Measurements from ENCODE around the gene PRKCA.
"Not testable (repeated sequence)": the region's sequence is repeated elsewhere in the genome, so short reads cannot be mapped to it uniquely, and the experiment has no call there.

The PRKCA gene

DNA sequence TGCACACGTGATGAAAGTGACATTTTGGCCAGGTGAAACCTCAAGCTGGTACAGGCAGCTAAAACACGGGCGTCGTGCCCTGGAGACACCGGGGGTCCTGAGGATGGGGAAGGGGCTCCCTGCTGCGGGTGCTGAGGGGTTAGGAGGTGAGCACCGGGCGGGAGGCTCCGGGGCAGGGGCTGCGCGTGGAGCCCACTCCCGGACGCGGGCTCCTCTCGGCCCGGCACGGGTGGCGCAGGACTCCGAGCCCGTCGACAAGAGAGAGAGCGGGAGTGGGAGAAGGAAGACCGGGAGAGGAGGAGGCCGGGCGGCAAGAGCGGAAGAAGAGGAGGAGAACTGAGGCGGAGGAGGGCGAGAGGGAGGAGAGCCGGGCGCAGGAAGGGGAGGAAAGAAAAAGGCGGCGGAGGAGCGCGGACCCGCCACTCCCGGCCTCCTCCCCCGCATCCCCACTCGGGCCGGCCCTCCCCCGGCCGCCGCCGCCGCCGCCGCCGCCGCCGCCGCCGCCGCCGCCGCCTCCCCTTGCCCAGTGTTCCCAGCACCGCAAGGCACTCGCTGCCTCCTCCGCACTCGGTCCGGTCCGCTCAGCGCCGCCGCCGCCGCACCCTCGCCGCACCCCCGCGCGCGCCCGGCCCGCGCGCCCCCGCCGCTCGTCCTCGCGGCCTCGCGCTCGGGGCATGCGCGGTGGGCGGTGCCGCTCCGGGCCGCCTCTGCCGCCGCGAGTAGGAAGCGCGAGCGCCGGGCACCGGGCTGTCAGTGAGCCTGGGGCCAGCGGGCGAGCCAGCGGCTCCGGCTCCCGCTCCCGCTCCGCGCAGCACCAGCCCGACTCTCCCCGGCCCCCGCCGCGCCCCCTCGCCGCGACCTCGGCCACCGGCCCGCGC, at the start of gene PRKCA:
PRKCA (plus strand) TSS at position 750 of the 878 bp plus-strand sequence.
- H3K36me3 ChIP-seq (replicated peaks) = no peaks in the 10 kb centered on the region
- peak; percentile 47 to 73 for DNase-seq (ENCODE audit: low spot score in 2 of 2)
- no peaks in the 10 kb centered on the region; the same call in none of the 2 replicates for H3K27me3 ChIP-seq (ENCODE audit: low read depth)
- H3K4me3 ChIP-seq = peak within 1 kb of the TSS; percentile 56
- H3K4me1 ChIP-seq = peaks cover 24% of the 10 kb centered on the region
- H3K9me3 ChIP-seq = no peaks in the 10 kb centered on the region
- in situ Hi-C loops (cut with MboI; ENCODE audit: low sequenced_read_pairs) = no loop called here

DNA sequence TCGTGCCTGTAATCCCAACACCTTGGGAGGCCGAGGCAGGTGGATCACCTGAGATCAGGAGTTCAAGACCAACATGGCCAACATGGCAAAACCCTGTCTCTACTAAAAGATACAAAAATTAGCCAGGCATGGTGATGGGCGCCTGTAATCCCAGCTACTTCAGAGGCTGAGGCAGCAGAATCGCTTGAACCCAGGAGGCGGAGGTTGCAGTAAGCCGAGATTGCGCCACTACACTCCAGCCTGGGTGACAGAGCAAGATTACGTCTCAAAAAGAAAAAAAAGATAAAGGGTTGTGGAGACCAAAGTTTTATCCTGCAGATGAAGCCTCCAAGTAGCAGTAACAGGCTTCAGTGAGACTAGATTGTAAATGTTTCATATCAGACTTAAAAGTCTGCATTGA, 49.0 kb upstream of the PRKCA start:
- H3K27me3 ChIP-seq (ENCODE audit: low read depth); DNase-seq (ENCODE audit: low spot score in 2 of 2); H3K9me3 ChIP-seq; H3K36me3 ChIP-seq (replicated peaks); H3K4me1 ChIP-seq; H3K4me3 ChIP-seq: not testable (repeated sequence)
- in situ Hi-C loops (cut with MboI; ENCODE audit: low sequenced_read_pairs) = loop anchor here (10.0 kb wide), 1 partner anchor 421 kb away; no protein-coding TSS in a partner anchor

DNA sequence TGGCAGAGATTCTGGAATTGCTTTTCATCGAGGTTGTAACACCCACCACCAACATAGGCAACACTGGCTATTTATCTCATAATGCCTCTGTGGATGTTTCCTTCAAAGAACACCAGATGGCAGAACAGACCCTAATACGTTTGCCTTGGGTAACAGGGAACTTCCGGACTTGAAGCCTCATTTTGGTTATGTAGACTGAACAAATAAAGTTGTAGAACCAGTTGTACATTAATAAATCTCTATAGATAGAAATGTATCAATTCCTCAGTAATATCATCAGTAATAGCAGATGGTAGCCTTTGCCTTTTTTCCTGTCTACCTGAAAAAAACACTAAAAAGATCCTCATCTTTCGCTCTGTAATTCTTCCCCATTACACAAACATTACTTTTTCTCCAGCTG, 47.3 kb upstream of the PRKCA start:
- H3K27me3 ChIP-seq (ENCODE audit: low read depth) = no peaks in the 10 kb centered on the region
- in situ Hi-C loops (cut with MboI; ENCODE audit: low sequenced_read_pairs) = loop anchor here (10.0 kb wide), 1 partner anchor 420 kb away; no protein-coding TSS in a partner anchor
- no peak overlapping the region for H3K4me3 ChIP-seq
- peak; percentile 31 to 59 for DNase-seq (ENCODE audit: low spot score in 2 of 2)
- H3K36me3 ChIP-seq (replicated peaks) = no peaks in the 10 kb centered on the region
- no peaks in the 10 kb centered on the region for H3K9me3 ChIP-seq
- H3K4me1 ChIP-seq = no peaks in the 10 kb centered on the region

DNA sequence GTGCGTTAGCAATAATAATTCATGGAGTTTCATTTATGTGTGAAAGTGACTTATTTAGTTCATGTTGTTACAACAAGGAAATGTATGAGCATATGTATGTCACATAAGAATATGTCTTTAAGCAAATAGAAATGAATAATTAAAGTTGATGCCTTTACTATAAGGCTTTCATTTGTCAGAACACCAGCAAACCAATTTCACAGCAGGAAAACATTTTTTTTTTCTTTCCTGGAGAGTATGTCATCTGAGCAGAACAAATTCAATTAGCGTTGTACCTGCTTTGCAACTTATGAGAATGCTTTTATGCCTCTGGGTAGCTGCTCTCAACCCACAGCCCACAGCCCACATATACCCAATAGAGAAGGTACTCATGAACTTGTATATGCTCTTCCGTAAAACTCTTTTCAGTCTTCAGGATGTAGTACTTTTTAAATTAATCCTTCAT, 46.9 kb upstream of the PRKCA start:
- DNase-seq (ENCODE audit: low spot score in 2 of 2) = no peak
- Histone ChIP-seq H3K4me3 (no peak overlapping the region), H3K27me3 (ENCODE audit: low read depth) (no peaks in the 10 kb centered on the region), H3K36me3 (replicated peaks) (no peaks in the 10 kb centered on the region), H3K4me1 (no peaks in the 10 kb centered on the region), H3K9me3 (no peaks in the 10 kb centered on the region)
- in situ Hi-C loops (cut with MboI; ENCODE audit: low sequenced_read_pairs) = loop anchor here (10.0 kb wide), 1 partner anchor 419 kb away; no protein-coding TSS in a partner anchor

DNA sequence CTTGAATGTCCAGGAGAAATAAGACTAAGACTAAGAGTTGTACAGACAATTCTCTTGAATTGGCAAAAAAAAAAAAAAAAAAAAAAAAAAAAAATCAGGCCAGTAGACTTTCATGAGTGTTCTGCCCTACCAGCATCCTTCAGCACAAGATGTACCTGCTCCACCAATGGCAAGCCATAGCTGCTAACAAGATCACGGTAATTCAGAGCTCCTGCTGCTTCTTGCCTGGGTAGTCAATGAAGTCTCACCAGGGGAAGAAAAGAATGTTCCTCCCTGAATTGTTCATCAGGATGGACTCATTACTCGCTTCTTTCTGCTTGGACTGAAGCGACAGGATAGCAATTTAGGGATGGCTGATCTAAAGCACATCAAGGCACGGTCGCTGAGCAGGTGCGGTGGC, 42.1 kb upstream of the PRKCA start:
- Histone ChIP-seq H3K4me1 (no peaks in the 10 kb centered on the region), H3K9me3 (no peaks in the 10 kb centered on the region), H3K27me3 (ENCODE audit: low read depth) (no peaks in the 10 kb centered on the region), H3K4me3 (no peak overlapping the region), H3K36me3 (replicated peaks) (no peaks in the 10 kb centered on the region)
- DNase-seq (ENCODE audit: low spot score in 2 of 2) = no peak
- in situ Hi-C loops (cut with MboI; ENCODE audit: low sequenced_read_pairs) = no loop called here

DNA sequence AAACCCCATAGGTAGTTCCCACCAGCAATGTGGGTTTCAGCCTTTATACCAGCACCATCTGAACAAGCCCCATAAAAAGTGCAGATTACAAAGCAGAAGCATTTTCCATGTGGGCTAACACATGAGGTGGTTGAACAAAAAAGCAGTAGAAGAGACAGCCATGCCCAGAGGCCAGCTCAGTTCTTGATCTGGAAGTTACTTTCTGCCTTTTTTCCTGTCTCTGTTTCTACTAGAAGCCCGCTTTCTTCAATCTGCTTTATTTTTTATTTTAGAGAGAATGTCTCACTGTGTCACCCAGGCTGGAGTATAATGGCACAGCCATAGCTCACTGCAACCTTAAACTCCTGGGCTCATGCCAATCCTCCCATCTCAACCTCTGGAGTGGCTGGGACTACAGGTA, 41.7 kb upstream of the PRKCA start:
- H3K4me1 ChIP-seq = no peaks in the 10 kb centered on the region
- no peaks in the 10 kb centered on the region for H3K27me3 ChIP-seq (ENCODE audit: low read depth)
- no peak for DNase-seq (ENCODE audit: low spot score in 2 of 2)
- in situ Hi-C loops (cut with MboI; ENCODE audit: low sequenced_read_pairs) = no loop called here
- no peaks in the 10 kb centered on the region for H3K36me3 ChIP-seq (replicated peaks)
- no peak overlapping the region for H3K4me3 ChIP-seq
- no peaks in the 10 kb centered on the region for H3K9me3 ChIP-seq

DNA sequence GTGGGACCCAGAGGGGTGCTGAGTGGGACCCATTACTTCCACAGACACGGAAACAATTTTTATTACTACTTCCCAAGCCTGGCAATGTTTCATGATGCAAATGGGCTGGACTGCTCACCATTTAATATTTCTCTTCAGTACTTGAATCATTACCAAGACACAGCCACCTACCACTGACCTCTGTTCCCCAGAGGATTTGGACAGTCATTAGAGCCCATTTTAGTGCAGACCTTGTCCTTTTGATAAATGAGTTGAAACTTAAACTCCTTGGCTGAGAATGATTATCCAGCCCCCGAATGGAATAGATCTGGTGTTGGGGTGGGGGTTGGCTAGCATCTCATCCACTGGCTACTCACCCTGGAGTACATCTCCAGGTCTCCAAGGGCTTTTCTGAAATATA, 39.6 kb upstream of the PRKCA start:
- Histone ChIP-seq H3K27me3 (ENCODE audit: low read depth) (no peaks in the 10 kb centered on the region), H3K36me3 (replicated peaks) (no peaks in the 10 kb centered on the region), H3K9me3 (no peaks in the 10 kb centered on the region), H3K4me3 (no peak overlapping the region), H3K4me1 (no peaks in the 10 kb centered on the region)
- DNase-seq (ENCODE audit: low spot score in 2 of 2) = no peak
- in situ Hi-C loops (cut with MboI; ENCODE audit: low sequenced_read_pairs) = no loop called here

DNA sequence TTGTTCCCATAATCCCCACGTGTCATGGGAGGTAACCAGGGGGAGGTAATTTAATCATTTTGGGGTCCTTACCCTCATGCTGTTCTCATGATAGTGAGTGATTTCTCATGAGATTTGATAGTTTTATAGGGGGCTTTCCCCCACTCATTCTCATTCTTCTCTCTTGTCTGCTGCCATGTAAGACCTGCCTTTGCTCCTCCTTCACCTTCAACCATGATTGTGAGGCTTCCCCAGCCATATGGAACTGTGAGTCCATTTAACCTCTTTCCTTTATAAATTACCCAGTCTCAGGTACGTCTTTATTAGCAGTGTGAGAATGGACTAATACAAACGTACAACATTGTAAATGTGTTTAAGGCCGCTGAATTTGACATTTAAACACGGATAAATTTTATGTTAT, 37.7 kb upstream of the PRKCA start:
- in situ Hi-C loops (cut with MboI; ENCODE audit: low sequenced_read_pairs) = no loop called here
- no peak overlapping the region for H3K4me3 ChIP-seq
- no peaks in the 10 kb centered on the region for H3K36me3 ChIP-seq (replicated peaks)
- no peaks in the 10 kb centered on the region for H3K4me1 ChIP-seq
- H3K9me3 ChIP-seq = no peaks in the 10 kb centered on the region
- no peaks in the 10 kb centered on the region for H3K27me3 ChIP-seq (ENCODE audit: low read depth)
- DNase-seq (ENCODE audit: low spot score in 2 of 2) = no peak

DNA sequence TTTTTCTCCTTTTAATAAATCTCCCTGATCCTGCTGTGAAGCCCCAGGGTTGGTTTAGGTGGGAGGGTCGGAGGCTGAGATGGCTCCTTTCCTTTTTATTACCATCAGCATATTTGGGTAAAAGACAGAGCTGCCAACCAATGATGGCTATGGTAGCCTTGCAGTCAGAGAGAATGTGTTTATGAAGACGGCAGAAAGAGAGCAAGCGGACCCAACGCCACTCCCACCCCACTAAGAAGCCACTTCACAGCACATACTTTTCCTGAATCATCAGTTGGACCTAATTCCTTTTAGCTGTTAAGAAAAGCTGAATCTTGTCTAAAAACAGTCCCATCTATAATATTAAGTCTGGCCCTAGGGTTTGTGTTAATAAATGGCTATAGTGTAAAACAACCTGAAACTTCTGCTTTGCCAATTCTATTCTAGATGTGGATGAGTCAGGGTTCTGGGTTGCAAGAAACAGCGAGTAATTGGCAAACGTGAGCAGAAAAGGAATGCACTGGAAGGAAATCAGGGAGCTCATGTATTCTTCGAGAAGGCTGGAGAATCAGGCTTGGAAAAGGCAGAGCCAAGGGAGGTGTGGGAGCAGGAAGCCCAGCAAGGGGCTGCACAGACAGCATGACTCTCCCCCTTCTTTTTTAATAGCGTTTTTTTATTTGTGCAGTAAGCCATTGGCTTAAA, 34.0 kb upstream of the PRKCA start:
- in situ Hi-C loops (cut with MboI; ENCODE audit: low sequenced_read_pairs) = no loop called here

DNA sequence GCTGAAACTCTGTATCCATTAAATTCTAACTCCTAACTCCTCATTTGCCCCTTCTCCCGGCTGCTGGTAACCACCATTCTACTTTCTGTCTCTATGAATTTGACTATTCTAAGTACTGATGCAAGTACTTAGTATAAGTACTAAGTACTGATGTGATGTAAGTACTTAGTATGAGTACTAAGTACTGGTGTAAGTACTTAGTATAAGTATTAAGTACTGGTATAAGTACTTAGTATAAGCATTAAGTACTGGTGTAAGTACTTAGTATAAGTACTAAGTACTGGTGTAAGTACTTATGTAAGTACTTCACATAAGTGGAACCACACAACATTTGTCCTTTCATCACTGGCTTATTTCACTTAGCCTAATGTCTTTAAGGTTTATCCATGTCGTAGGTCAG, 32.3 kb upstream of the PRKCA start:
- in situ Hi-C loops (cut with MboI; ENCODE audit: low sequenced_read_pairs) = no loop called here
- Histone ChIP-seq H3K9me3 (no peaks in the 10 kb centered on the region), H3K36me3 (replicated peaks) (no peaks in the 10 kb centered on the region)

More for the DNA sequence above, 34.0 kb upstream of the PRKCA start:
- no peaks in the 10 kb centered on the region for H3K4me1 ChIP-seq
- no peak overlapping the region for H3K4me3 ChIP-seq
- no peaks in the 10 kb centered on the region for H3K36me3 ChIP-seq (replicated peaks)
- no peak for DNase-seq (ENCODE audit: low spot score in 2 of 2)
- no peaks in the 10 kb centered on the region for H3K9me3 ChIP-seq
- no peaks in the 10 kb centered on the region for H3K27me3 ChIP-seq (ENCODE audit: low read depth)

DNA sequence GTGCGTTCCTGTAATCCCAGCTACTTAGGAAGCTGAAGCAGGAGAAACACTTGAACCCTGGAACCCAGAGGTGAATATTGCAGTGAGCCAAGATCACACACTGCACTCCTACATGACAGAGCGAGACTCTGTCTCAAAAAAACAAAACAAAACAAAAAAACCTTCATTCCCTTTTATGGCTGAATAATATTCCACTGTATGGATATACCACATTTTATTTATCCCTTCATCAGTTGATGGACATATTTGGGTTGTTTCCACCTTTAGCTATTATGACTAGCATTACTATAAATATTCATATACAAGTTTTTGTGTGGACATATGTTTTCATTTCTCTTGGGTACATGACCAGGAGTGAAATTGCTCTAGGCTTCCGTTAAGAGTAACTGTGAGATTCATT, 30.9 kb upstream of the PRKCA start:
- Histone ChIP-seq H3K27me3 (ENCODE audit: low read depth) (no peaks in the 10 kb centered on the region), H3K4me3 (no peak overlapping the region), H3K4me1 (no peaks in the 10 kb centered on the region), H3K9me3 (no peaks in the 10 kb centered on the region), H3K36me3 (replicated peaks) (no peaks in the 10 kb centered on the region)
- no peak for DNase-seq (ENCODE audit: low spot score in 2 of 2)
- in situ Hi-C loops (cut with MboI; ENCODE audit: low sequenced_read_pairs) = no loop called here

More for the DNA sequence above, 32.3 kb upstream of the PRKCA start:
- H3K4me1 ChIP-seq = no peaks in the 10 kb centered on the region
- no peaks in the 10 kb centered on the region for H3K27me3 ChIP-seq (ENCODE audit: low read depth)
- DNase-seq (ENCODE audit: low spot score in 2 of 2) = no peak
- H3K4me3 ChIP-seq = no peak overlapping the region

DNA sequence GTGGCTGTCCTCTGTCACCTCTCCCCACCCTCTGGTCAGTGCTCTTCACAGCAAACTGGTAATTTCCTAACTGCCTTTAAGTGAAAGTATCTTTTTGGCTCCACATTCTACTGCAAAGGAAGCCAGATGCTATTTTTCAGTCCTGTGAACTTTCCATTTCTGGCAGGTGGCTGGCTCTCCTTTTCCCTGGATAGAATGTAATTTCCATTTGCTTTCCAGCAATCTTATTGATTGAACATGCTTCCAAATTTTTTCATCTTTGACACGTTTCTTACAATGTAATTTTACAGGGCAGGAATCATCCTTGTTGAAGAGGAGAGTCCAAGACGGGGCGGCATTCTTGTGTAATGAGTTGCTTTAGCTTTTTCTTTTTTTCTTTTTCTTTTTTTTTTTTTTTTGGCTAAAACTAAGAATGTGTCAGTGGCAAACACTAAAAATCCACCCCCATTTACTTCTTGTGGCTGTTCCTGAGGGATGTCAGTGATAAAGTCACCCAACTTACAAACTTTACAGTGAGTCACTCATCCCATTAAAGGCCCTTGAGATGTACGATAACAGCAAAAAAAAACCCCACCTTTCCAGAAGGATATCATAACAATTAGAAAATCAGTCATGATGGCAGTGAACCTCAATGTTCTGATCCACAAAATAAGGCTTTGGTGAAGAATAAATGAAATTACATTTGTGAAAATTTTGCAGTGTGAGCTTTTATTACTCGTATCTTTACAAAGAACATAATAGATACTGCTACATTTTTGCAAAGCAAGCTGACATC, 29.4 kb upstream of the PRKCA start:
- no peak for DNase-seq (ENCODE audit: low spot score in 2 of 2)
- Histone ChIP-seq H3K4me3 (no peak overlapping the region), H3K27me3 (ENCODE audit: low read depth) (no peaks in the 10 kb centered on the region), H3K36me3 (replicated peaks) (no peaks in the 10 kb centered on the region), H3K9me3 (no peaks in the 10 kb centered on the region), H3K4me1 (no peaks in the 10 kb centered on the region)
- in situ Hi-C loops (cut with MboI; ENCODE audit: low sequenced_read_pairs) = no loop called here

DNA sequence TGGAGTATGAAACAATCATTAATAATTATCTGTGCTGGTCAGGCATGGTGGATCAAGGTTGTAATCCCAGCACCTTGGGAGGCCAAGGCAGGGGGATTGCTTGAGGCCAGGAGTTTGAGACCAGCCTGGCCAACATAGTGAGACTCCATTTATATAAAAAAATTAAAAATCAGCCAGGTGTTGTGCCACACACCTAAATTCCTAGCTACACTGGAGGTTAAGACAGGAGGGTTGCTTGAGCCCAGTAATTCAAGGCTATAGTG, 28.9 kb upstream of the PRKCA start:
- Histone ChIP-seq H3K27me3 (ENCODE audit: low read depth) (no peaks in the 10 kb centered on the region), H3K9me3 (no peaks in the 10 kb centered on the region), H3K4me1 (no peaks in the 10 kb centered on the region), H3K4me3 (no peak overlapping the region), H3K36me3 (replicated peaks) (no peaks in the 10 kb centered on the region)
- DNase-seq (ENCODE audit: low spot score in 2 of 2) = no peak
- in situ Hi-C loops (cut with MboI; ENCODE audit: low sequenced_read_pairs) = no loop called here

DNA sequence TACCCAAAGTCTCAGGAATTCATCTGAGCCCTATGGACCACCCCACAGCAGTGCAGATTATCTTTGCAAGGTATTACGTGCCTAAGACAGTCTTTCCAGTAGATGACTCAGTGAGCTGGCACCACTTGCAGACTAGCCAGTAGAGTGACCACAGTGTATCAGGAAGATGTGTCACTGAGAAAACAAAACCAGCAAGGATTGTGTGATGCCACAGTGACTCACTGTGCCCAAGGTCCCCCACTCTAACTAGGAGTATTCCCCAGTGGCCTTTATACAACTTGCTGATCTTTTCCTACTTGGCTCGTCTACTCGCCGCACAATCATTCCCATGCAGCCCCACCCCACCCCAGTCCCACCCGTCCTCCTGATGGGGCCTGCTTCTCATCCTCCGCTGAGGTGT, 26.8 kb upstream of the PRKCA start:
- in situ Hi-C loops (cut with MboI; ENCODE audit: low sequenced_read_pairs) = no loop called here
- Histone ChIP-seq H3K36me3 (replicated peaks) (no peaks in the 10 kb centered on the region), H3K4me3 (no peak overlapping the region), H3K9me3 (no peaks in the 10 kb centered on the region), H3K4me1 (no peaks in the 10 kb centered on the region), H3K27me3 (ENCODE audit: low read depth) (no peaks in the 10 kb centered on the region)
- no peak for DNase-seq (ENCODE audit: low spot score in 2 of 2)
